ENCODE results near the gene PRMT7. TPM values are rescaled to one million over a fixed set of nuclear protein-coding genes. Genes with fewer than 3 reads are reported as not detected.

PRMT7 gene
- total and polyA plus RNA-seq, 10 donors = 25.0 to 66.4 (median 42.0) TPM

DNA sequence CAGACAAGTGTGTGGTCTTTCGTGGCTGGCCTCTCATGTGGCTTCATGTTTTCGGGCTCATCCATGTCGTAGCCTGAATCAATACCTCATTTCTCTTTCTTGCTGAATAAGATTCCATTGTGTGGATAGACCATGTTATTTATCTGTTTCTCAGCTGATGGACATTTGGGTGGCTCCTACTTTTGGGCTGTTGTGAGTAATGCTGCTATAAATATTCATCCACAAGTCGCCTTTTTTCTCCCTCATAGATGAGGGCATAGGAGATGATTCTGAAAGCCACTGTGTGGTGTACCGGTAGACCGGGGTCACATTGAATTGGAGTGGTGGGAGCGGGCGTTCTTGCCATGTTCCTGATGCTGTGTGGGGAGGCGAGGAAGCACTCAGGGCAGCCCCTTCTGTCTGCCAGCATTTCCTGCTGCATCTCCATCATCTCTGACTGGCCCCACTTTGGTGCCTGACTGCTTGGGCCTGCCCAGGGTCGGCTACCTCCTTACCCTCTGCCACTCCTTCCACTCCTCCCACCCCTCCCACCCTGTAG is 40.1 kb downstream of the PRMT7 start:
- TF ChIP-seq POLR2A (IDR thresholded peaks at IDR 0.05) (no peak), POLR2AphosphoS5 (IDR thresholded peaks at IDR 0.05) (no peak), CTCF (IDR thresholded peaks at IDR 0.05 in 8 of 11, conservative IDR thresholded peaks at IDR 0.05 in 3 of 11) (no peak)
- H3K27ac ChIP-seq = no peak overlapping the region
- no peaks in the 10 kb centered on the region for H3K9me3 ChIP-seq
- H3K36me3 ChIP-seq = peaks cover 0 to 100% (median 93%) of the 10 kb centered on the region in 6 donors
- no peak overlapping the region for H3K4me3 ChIP-seq
- 93 to 98% (median 95%) methylated on average over 10 of the region's 10 CpGs for WGBS, 5 donors
- no peak for DNase-seq
- H3K27me3 ChIP-seq (replicated peaks in 1 of 7) = no peaks in the 10 kb centered on the region
- H3K4me1 ChIP-seq = peaks cover 5 to 10% (median 8%) of the 10 kb centered on the region in 6 donors
- intact Hi-C loops (cut with DNase I; ENCODE audit: low total_unique reads) = no loop called here

GRCh38 chr16:68351463-68351862 is 40.6 kb downstream of the PRMT7 start:
- Histone ChIP-seq H3K27ac (no peak overlapping the region), H3K27me3 (replicated peaks in 1 of 7) (no peaks in the 10 kb centered on the region), H3K4me1 (peaks cover 11 to 16% (median 13%) of the 10 kb centered on the region in 6 donors), H3K9me3 (no peaks in the 10 kb centered on the region), H3K36me3 (peaks cover 0 to 100% (median 87%) of the 10 kb centered on the region in 6 donors), H3K4me3 (no peak overlapping the region)
- TF ChIP-seq CTCF (IDR thresholded peaks at IDR 0.05 in 8 of 11, conservative IDR thresholded peaks at IDR 0.05 in 3 of 11) = no peak
- TF ChIP-seq POLR2AphosphoS5 (IDR thresholded peaks at IDR 0.05) = no peak
- TF ChIP-seq POLR2A (IDR thresholded peaks at IDR 0.05) = no peak
- WGBS, 5 donors = 94 to 99% (median 95%) methylated on average over 7 to 11 of the region's 11 CpGs
- no peak for DNase-seq
- intact Hi-C loops (cut with DNase I; ENCODE audit: low total_unique reads) = no loop called here

DNA sequence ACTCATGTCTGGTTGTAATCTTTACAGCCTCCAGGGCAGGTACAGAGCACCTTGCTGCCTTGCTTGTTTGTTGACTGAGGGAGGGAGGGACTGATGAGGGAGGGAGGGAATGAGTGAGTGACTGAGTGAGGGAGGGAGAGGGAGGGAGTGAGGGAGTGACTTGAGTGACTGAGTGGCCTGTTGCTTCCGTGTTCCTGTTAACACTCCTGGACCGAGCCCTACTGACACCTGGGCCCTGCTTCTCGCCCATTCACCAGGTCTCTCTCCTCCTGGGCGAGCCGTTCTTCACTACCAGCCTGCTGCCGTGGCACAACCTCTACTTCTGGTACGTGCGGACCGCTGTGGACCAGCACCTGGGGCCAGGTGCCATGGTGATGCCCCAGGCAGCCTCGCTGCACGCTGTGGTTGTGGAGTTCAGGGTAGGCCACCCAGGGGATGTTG is 41.2 kb downstream of the PRMT7 start:
- H3K27ac ChIP-seq = no peak overlapping the region
- TF ChIP-seq CTCF (IDR thresholded peaks at IDR 0.05 in 8 of 11, conservative IDR thresholded peaks at IDR 0.05 in 3 of 11) (no peak), POLR2A (IDR thresholded peaks at IDR 0.05) (no peak), POLR2AphosphoS5 (IDR thresholded peaks at IDR 0.05) (no peak)
- intact Hi-C loops (cut with DNase I; ENCODE audit: low total_unique reads) = no loop called here
- no peak for DNase-seq
- H3K27me3 ChIP-seq (replicated peaks in 1 of 7) = no peaks in the 10 kb centered on the region
- peaks cover 0 to 100% (median 84%) of the 10 kb centered on the region in 6 donors for H3K36me3 ChIP-seq
- H3K4me3 ChIP-seq = no peak overlapping the region
- no peaks in the 10 kb centered on the region for H3K9me3 ChIP-seq
- peaks cover 16 to 21% (median 19%) of the 10 kb centered on the region in 6 donors for H3K4me1 ChIP-seq
- 92 to 97% (median 96%) methylated on average over 11 of the region's 11 CpGs for WGBS, 5 donors

DNA sequence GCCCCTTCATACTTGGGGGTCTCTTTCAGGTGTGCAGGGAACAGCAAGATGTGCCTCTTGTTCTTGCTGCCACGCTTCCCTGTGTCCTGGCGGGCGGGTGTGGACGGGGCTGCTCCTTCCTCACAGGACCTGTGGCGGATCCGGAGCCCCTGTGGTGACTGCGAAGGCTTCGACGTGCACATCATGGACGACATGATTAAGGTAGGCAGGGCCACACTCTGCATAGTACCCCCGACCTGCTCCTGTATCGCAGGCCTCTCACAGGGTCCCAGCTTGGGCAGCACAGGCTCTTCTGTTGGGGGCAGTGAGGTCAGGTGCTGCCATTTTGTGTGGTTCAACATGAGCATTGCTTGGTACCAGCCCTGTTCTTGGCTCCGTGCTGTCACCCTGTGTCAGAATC is 42.5 kb downstream of the PRMT7 start:
- H3K4me3 ChIP-seq = no peak overlapping the region
- TF ChIP-seq CTCF (IDR thresholded peaks at IDR 0.05 in 8 of 11, conservative IDR thresholded peaks at IDR 0.05 in 3 of 11) = no peak
- no peak for TF ChIP-seq POLR2A (IDR thresholded peaks at IDR 0.05)
- no peak for TF ChIP-seq POLR2AphosphoS5 (IDR thresholded peaks at IDR 0.05)

More for the DNA sequence above, 42.5 kb downstream of the PRMT7 start:
- Histone ChIP-seq H3K27ac (no peak overlapping the region), H3K36me3 (peaks cover 0 to 100% (median 82%) of the 10 kb centered on the region in 6 donors), H3K4me1 (peaks cover 20 to 35% (median 31%) of the 10 kb centered on the region in 6 donors), H3K27me3 (replicated peaks in 1 of 7) (no peaks in the 10 kb centered on the region), H3K9me3 (no peaks in the 10 kb centered on the region)
- WGBS, 5 donors = 85 to 93% (median 89%) methylated on average over 6 to 13 of the region's 13 CpGs
- no peak for DNase-seq
- intact Hi-C loops (cut with DNase I; ENCODE audit: low total_unique reads) = no loop called here
